SK-N-DZ (cell line): ENCODE measurements around the gene UBE2Q1.

Experiments used
- DNase-seq: peaks from one replicate; pipeline ENCODE4 v3.0.0-alpha.2; 2015; ENCODE audit warnings: low spot score

UBE2Q1 gene

DNA sequence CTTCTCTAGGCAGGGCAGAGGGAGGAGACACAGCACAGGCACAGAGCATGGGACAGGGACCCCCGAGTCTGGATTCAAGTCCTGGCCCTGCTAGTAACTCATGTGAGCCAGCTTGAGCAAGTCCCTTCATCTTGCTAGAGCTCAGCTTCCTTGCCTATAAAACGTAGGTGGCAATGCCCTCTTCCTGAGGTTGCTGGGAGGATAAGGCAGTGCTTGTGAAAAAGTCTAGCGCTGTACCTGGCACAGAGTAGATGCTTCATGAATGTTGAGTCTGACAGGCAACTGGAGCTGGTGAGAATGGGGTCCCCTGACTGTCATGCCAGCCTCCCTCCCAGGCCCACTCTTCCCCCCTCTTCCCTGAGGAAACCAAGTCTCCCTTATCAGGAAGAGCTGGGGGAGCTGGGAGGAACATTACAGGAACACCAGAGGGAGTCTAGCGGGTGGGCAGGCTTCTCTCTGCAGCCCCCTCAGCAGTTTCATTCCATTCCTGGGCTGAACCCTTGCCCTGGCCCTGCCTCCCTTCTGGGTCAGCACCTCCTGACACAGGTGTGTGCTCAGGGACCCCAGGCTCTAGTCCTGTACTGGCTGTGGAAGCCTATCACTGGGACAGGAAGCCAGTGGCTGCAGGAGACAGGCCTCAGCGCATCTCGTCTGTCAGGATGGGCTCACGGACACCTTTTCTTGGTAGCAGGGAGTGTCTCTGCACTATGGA, 19.0 kb upstream of the UBE2Q1 start:
- no peak for DNase-seq

DNA sequence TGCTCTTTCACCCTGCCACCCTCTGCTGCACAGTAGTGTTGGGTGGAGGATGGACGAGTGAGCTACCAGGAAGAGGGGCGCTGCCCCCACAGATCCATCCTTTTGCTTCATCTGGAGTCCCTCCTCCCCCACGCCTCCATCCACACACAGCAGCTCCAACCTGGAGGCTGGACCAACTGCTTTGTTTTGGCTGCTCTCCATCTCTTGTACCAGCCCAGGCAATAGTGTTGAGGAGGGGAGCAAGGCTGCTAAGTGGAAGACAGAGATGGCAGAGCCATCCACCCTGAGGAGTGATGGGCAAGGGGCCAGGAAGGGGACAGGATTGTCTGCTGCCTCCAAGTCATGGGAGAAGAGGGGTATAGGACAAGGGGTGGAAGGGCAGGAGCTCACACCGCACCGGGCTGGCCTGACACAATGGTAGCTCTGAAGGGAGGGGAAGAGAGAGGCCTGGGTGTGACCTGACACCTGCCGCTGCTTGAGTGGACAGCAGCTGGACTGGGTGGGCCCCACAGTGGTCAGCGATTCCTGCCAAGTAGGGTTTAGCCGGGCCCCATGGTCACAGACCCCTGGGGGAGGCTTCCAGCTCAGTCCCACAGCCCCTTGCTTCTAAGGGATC, 17.6 kb upstream of the UBE2Q1 start:
- no peak for DNase-seq

DNA sequence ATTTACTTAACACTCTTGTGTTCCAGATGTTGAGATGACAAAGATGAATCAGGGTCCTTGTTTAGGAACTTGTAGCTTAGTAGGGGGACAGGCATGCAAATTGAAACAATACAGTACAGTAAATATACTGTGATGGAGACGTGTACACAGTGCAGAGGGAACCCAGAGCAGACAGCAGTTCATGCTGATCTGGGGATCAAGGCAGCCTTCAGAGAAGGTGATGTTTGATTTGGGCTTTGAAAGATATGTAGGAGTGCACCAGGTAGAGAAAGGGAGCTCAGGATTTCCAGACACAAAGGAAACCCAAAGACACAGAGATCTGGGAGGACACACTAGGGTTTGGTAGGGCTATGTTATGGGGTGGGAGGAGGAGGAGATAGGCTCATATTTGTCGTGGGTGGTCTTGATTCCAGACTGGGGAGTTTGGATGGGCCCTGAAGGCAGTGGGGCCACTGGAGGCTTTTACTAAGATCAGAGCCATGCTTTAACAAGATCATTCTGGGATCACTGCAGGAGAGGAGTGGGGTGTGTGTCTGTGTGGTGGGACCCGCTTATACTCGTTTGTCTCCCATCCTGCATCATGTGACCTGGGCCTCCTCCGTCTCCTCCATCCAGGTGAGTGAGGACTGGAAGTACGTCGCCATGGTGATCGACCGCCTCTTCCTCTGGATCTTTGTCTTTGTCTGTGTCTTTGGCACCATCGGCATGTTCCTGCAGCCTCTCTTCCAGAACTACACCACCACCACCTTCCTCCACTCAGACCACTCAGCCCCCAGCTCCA, 16.9 kb upstream of the UBE2Q1 start:
- no peak for DNase-seq

DNA sequence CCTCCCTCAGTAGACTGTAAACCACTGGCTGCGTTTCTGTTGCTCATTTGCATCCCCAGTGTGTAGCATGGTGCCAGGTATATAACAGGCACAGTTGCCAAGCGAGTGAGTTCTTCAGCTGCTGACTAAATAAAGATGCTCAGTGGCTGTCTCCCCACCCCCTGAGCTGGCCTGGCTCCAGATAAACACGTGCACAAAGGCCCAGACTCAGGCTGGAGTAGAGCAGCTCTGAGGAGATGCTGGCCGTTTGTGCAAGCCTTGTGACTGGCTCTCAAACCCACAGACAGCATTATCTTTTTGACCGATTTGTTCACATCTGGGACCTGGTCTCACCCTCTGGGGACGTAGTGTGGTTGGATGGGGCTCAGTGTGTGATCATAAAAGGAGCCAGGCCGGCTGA, 16.3 kb upstream of the UBE2Q1 start:
- no peak for DNase-seq

DNA sequence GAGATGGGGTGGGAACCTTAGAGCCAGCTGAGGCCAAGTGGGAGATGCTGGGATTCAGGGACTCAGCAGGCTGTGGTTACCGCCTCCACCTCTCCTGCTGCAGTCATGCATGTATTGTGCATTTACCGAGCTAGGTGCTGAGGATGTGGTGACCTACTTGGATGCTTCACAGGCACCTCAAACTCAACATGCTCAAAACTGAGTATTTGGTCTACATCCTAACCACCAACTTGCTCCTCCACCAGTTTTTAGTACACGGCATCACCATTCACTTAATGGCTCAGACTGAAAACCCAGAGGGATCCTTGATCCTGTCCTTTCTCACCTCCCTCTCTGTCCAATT, 14.7 kb upstream of the UBE2Q1 start:
- no peak for DNase-seq

DNA sequence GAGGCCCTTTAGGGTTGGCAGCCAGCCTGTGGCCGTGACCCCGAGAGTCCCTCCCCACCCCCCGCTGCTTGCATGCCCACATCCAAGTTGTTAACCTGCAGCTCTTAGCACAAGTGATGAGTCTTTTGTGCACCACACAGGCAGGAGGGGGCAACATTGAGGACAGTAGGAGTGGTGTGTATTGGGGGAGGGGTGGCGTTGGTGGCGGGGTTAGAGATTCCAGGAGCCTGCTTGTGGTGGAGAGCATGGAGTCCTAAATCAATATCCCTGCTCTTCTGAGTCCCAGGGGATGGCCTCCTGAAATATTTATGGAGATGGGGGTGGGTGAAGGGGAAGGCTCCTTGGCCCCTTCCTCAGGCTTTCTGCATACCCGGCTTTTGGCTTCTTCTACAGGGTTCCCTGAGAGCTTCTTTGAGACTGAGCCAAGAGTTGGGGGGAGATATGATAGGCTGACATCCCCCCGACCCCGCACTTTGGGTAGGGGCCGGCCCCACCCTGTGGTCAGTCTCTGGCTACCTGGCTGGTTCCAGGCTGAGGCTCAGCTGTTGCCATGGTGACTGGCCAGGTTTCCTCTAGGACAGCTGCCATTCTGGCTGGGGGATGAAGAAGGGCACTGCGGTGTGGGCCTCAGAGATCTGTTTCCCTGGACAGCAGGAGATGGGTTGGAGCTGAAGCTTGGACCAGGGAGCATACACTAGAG, 14.2 kb upstream of the UBE2Q1 start:
- no peak for DNase-seq

DNA sequence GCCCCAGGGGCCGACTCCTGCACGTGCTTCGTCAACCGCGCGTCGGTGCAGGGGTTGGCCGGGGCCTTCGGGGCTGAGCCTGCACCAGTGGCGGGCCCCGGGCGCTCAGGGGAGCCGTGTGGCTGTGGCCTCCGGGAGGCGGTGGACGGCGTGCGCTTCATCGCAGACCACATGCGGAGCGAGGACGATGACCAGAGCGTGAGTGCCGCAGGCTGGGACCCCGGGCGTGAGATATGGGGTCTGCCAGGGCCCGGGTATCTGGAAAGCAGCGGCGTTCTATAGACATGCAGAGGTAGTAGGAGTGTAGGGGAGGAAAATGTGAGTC, 13.5 kb upstream of the UBE2Q1 start:
- DNase-seq, result no peak

DNA sequence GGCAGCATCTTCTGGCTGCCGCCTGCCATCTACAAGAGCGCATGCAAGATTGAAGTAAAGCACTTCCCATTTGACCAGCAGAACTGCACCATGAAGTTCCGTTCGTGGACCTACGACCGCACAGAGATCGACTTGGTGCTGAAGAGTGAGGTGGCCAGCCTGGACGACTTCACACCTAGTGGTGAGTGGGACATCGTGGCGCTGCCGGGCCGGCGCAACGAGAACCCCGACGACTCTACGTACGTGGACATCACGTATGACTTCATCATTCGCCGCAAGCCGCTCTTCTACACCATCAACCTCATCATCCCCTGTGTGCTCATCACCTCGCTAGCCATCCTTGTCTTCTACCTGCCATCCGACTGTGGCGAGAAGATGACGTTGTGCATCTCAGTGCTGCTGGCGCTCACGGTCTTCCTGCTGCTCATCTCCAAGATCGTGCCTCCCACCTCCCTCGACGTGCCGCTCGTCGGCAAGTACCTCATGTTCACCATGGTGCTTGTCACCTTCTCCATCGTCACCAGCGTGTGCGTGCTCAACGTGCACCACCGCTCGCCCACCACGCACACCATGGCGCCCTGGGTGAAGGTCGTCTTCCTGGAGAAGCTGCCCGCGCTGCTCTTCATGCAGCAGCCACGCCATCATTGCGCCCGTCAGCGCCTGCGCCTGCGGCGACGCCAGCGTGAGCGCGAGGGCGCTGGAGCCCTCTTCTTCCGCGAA, 12.9 kb upstream of the UBE2Q1 start:
- DNase-seq, result no peak

DNA sequence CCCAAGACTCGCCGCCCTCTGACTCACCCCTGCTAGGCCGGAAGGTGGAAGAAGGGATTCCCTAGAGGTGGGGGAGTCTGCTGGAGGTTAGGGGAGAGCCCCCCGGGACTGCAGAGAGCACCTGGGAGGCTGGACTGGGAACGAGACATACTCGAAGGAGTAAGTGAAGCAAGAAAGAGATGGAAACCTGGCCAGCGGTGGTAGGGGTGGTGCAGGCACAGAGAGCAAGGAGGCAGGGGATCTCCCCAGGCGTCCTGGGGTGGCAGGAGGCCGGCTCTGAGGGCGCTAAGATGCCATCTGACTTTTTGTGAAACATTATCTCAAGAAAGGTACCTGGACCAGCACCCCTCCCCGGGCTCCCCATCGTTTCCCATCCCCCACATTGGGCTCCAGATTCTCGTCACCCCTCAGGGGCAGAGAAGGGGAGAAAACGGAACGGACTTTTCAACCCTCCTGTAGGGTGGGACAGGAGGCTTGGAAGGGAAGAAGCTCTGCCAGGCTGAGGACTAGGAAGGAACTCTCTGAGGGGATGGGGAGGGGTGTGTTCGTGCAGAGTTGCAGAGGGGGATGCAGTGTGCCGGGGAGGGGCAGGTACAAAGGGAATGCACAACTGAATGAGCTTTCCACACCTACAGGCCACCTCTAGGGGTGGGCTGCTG, 9.8 kb upstream of the UBE2Q1 start:
- no peak for DNase-seq

DNA sequence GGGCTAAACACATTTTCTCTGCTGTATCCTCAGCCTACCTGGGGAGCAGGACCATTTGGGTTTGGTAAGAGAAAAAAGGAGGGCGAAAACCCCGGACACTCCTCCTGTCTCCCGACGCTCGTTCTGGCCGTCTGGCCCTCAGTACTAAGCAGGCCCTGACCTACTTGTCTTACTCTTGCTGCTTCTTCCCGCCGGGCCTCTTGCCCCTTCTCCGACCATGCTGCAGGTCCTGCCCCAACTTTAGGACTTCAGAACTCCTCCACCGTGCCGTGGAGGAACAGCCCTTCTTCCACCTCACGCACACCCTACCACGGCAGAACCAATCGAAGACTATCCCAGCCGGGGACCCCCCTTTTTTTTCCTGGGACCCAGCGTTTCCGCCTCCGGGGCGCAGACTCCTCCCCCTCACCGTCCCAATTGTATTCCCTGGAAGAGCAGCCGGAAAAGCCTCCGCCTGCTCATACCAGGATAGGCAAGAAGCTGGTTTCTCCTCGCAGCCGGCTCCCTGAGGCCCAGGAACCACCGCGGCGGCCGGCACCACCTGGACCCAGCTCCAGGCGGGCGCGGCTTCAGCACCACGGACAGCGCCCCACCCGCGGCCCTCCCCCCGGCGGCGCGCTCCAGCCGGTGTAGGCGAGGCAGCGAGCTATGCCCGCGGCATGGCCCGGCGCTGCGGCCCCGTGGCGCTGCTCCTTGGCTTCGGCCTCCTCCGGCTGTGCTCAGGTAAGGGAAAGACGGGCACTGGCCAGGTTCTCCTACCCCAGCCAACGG, 9.1 kb upstream of the UBE2Q1 start, which contains the start of gene CHRNB2:
TSS of gene CHRNB2 (plus strand) at position 393 of the 771 bp plus-strand sequence. CDS start at position 660, 267 bp downstream.
- DNase-seq, result peak; percentile 86

DNA sequence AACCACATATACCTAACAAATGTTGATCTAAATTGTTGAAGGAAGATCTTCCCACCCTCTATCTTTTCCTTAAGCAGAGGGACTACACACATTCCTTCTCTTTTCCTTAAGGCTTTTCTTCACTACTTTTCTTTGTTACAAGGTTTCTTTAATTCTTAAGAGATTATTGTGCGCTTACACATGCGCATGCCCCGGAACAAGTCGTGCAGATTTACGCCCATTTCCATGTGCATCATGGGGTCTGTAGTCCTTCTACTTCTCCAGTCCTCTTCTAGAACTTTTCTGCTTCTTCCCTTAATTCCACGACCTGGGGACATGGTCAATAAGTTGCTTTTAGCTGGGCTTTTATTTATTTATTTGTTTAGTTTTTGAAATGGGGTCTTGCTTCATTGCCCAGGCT, 7.4 kb upstream of the UBE2Q1 start:
- no peak for DNase-seq

DNA sequence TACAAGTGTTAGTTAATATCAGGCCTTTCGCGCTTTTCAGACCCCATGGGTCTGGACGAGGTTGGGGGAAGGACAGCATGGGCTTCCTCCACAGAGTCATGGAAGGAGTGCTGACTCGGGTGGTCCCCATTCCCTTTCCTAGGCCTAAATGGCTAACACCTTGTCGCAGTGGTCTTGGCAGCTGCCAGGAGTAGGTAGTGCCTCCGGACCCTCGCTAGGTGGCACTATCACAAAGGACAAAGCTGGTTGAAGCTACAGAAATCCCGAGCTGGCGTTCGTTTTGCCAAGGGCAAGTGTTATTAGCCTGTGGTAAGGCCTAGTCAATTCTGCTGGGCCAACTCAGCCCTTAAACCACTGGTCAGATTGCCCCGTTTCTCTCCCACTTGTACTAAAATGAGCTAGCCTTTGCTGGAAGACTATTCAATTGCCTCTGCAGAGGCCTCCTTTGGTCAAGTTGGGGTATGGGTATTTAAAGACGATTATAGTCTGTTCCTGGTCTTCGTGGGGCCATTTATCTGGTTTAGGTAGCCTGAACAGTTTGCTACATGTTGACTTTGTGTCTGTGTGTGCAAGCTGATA, 1.1 kb upstream of the UBE2Q1 start:
- peak; percentile 96 for DNase-seq

DNA sequence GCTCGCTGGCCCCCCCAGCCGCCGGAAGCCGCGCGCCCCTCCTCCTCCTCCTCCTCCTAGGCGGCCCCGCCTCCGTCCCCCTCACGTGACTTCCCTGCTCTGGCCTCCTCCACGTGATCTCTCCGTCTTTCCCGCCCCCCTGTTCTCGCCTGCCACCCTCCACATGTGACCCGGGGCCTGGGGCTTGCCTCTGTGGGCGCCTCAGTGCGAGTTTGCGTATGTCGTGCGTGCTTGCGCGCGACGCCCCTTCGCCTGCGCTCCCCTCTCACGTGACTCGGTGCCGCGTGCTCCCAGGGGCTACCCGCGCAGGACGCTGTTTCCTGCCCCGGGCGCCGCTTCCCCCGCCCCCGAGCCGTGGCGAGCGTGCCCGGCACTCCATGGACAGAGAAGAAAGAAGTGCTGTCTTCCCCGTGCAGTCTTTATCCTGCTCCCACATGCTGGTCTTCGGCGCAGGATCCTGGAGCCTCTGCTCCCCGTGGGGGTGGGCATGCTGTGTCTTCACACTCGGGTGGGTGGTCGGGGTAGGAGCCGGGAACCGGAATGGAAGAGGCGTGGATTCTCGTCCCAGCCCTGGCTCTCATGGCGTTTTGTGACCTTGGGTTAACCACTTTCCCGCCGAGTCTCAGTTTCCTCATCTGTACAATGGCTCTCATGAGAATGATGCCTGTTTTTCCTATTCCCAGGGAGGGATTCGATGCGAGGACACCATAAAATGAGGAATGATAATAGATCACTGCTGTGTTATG, 431 bp upstream of the UBE2Q1 start:
- DNase-seq, result peak; percentile 99

DNA sequence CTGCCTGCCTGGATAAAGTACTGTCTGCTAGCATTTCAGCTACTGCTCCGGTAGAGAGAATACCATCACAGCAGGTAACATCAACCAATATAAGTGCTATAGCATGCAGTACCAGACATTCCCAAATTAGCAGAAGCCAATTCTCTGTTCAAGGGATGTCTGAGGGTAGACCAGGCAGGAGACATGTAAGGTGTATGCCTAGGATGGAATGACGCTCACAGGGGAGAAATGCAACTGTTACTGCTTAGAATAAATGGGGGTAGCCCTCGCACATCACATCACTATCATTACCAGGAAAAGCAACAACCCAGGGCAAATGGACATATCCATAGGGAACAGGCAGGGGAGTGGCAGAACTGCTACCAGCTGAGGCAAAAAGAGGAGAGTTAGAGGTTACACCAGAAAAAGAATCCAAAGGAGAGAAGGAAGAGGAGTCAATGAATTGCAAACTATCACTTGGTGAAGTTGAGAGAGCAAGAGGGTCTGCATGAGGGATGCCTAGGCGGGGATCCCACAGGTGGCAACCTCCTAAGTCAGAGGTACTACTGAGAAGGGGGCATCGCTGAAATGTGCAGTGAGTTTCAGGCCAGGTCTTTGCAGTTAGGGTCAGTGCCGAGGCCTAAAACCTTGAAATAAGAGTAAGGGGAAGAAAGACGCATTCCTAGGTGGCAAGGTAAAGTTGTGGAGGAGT, 1.1 kb downstream of the UBE2Q1 start:
- DNase-seq, result no peak

DNA sequence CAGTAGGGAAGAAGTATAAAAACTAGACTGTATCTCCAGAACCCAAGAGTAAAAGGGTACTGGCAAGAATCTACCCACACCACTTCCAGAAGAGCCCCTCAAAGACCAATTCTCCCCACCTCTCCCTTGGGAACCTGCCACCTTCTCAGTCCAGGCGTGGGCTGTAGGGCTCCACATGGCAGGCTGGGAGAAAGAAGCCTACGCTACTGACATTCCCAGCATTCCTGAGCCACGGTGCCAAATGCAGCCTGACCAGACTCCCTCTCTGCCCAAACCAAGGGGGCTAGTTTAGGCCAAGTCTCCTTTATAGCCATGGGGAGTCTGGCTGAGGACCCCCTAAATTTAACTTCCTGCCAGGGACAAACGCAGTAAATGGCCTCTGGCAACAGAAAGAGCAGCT, 2.0 kb downstream of the UBE2Q1 start:
- no peak for DNase-seq

DNA sequence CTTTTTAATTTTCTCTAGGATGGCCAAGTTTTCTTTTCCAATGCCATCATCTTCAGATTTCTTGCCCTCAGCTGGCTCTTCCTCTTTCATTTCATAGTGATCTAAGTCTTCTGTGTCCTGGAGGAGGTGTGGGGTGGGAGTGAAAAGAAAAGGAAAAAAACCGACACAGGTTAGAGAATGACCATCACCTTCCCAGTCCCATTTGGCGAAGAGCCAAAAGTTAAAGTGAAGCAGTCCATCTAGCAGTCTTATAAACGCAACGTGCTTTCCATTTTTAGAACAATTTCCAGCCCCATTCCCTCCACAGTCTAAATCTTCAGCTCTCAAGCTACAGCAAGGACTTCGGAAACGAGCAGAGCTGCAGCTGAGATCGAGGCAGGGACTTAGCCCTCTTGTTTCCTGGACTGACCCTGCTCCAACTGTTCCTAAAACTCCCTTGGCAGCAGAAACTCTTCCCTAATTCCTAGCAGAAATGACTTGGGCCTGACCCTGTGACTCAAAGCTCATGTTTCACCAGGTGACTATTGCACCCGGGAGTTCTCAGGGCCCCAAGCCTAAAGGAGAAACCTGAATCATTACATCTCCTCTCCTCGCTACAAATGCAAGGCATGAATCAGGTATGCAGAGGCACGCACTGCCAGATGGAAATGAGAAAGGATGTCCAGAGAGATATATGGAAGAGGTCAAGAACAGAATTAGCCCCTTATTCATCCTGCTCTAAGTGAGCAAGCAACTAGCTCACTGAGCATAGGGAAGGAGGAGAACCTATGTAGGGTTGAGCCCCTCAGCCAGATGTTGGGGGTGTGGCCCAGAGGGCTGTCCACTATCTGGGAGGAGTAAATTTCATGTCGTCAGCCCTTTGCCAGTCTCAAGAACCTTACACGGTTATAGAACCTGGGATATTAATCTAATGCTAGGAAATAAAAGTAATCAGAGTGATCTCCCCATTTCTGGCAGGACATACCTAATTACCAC, 5.1 kb downstream of the UBE2Q1 start:
- no peak for DNase-seq

DNA sequence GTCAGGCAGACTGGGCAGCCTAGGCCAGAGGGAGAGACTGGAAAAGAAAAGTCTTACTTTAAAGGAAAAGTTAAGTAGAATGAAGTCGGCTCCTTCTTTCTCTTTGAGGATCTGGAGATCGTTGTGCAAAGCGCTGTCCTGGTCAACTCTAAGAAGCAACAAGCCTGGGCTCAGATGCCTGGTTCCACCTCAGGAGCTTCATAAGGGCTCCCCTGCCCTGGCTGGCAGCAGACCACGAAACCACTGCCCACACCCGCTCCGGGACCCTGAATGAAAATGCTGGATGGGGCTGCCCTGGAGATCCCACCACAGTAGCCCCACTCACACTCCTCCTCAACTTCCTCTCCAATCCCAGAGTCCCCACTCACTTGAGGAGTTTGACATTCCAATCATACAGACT, 6.4 kb downstream of the UBE2Q1 start:
- DNase-seq, result no peak
